SU-DHL-6 (cell line): ENCODE results near the gene CCDC88A.

Source experiments
- H2AFZ ChIP-seq: fragments of 200-600 bp; sonication (generic); 2 replicates; pipeline ENCODE4 v1.6.1; 2014; ENCODE audit warnings: low read depth, mild to moderate bottlenecking, moderate library complexity, mixed read lengths, antibody characterized with exemption, low read length; ENCODE audit not compliant: severe bottlenecking
- H3F3A ChIP-seq: fragments of 200-600 bp; shearing (Covaris generic); 2 replicates; pipeline ENCODE4 v1.6.0; 2016; ENCODE audit warnings: antibody characterized with exemption, mild to moderate bottlenecking; ENCODE audit not compliant: insufficient read depth
- H3K27ac ChIP-seq: fragments of 200-600 bp; sonication (generic); 2 replicates; pipeline ENCODE4 v1.5.1; 2016; ENCODE audit warnings: low read depth, mild to moderate bottlenecking, low read length, moderate library complexity, mixed read lengths
- H3K27me3 ChIP-seq: fragments of 200-600 bp; sonication (generic), shearing (Covaris generic); 2 replicates; pipeline ENCODE4 v1.6.0; 2014; ENCODE audit warnings: mild to moderate bottlenecking, low read length
- H3K36me3 ChIP-seq: fragments of 200-600 bp; sonication (generic); 2 replicates; pipeline ENCODE4 v1.6.1; 2014; ENCODE audit warnings: mild to moderate bottlenecking, low read length, mixed read lengths
- H3K4me2 ChIP-seq: fragments of 300-600, 200-600 bp; shearing (Covaris generic), sonication (generic); 2 replicates; pipeline ENCODE4 v1.6.0; 2014; ENCODE audit warnings: low read length, low read depth, mild to moderate bottlenecking; ENCODE audit not compliant: poor library complexity, severe bottlenecking
- H3K4me3 ChIP-seq: fragments of 200-600 bp; sonication (generic); 2 replicates; pipeline ENCODE4 v1.5.1; 2014; ENCODE audit warnings: antibody characterized with exemption, low read length, mild to moderate bottlenecking, mixed read lengths; ENCODE audit not compliant: insufficient read depth, poor library complexity, severe bottlenecking
- H3K79me2 ChIP-seq: fragments of 200-600 bp; sonication (generic); 2 replicates; pipeline ENCODE4 v1.6.1; 2014; ENCODE audit warnings: mild to moderate bottlenecking, low read length, moderate library complexity; ENCODE audit not compliant: insufficient read depth
- H3K9ac ChIP-seq: fragments of 200-600 bp; sonication (generic); 2 replicates; pipeline ENCODE4 v1.7.0; 2014; ENCODE audit warnings: mild to moderate bottlenecking, low read length
- H3K9me2 ChIP-seq: fragments of 200-600 bp; sonication (generic); replicated peaks from 2 replicates; pipeline ENCODE4 v1.6.1; 2014; ENCODE audit warnings: low read length; ENCODE audit not compliant: insufficient read depth
- H3K9me3 ChIP-seq: fragments of 200-600 bp; sonication (generic); 2 replicates; pipeline ENCODE4 v1.6.1; 2014; ENCODE audit warnings: low read length, mixed read lengths; ENCODE audit not compliant: insufficient read depth
- H4K20me1 ChIP-seq: fragments of 200-600 bp; sonication (generic); 2 replicates; pipeline ENCODE4 v1.6.1; 2014; ENCODE audit warnings: low read depth, mild to moderate bottlenecking, antibody characterized with exemption, low read length, moderate library complexity, mixed read lengths
- CTCF ChIP-seq: fragments of 200-600 bp; sonication (generic); IDR thresholded peaks from one replicate; pipeline ENCODE4 v1.5.1; 2017; ENCODE audit warnings: antibody characterized with exemption, mild to moderate bottlenecking, low read length, moderate library complexity; ENCODE audit not compliant: insufficient read depth, poor library complexity, severe bottlenecking
- EZH2phosphoT487 ChIP-seq: fragments of 200-600 bp; sonication (generic), shearing (Covaris generic); conservative IDR thresholded peaks from 2 replicates; pipeline ENCODE4 v1.6.1; 2018; ENCODE audit warnings: mild to moderate bottlenecking, antibody characterized with exemption, low read length, moderate library complexity, mixed read lengths

The CCDC88A gene

GRCh38 chr2:55431982-55432627 lies 12.4 kb upstream of the CCDC88A start:
- H3F3A ChIP-seq: no peaks in the 10 kb centered on the region
- H2AFZ ChIP-seq: peak overlapping the region; percentile 36
- H3K27me3 ChIP-seq: no peaks in the 10 kb centered on the region
- no peak overlapping the region for H3K9ac ChIP-seq
- no peaks in the 10 kb centered on the region for H3K79me2 ChIP-seq
- H3K36me3 ChIP-seq: no peaks in the 10 kb centered on the region
- H3K4me2 ChIP-seq: no peak overlapping the region
- TF ChIP-seq CTCF (peak; percentile 69), EZH2phosphoT487 (no peak)
- no peaks in the 10 kb centered on the region for H3K9me3 ChIP-seq
- no peaks in the 10 kb centered on the region for H4K20me1 ChIP-seq
- H3K4me3 ChIP-seq: no peak overlapping the region
- no peak overlapping the region for H3K27ac ChIP-seq
- no peaks in the 10 kb centered on the region for H3K9me2 ChIP-seq

- Histone ChIP-seq H2AFZ (no peak overlapping the region), H3K4me2 (no peak overlapping the region), H3K9ac (no peak overlapping the region), H3K79me2 (no peaks in the 10 kb centered on the region), H3K36me3 (no peaks in the 10 kb centered on the region), H3K27ac (no peak overlapping the region), H4K20me1 (no peaks in the 10 kb centered on the region), H3K9me3 (no peaks in the 10 kb centered on the region), H3K27me3 (no peaks in the 10 kb centered on the region), H3F3A (no peaks in the 10 kb centered on the region), H3K9me2 (no peaks in the 10 kb centered on the region), H3K4me3 (no peak overlapping the region)
- no peak for TF ChIP-seq CTCF
Observed at GRCh38 chr2:55430211-55430975, 10.7 kb upstream of the CCDC88A start.

GRCh38 chr2:55428258-55428657 lies 8.6 kb upstream of the CCDC88A start:
- no peaks in the 10 kb centered on the region for H3K9me2 ChIP-seq
- H3K4me3 ChIP-seq: no peak overlapping the region
- H4K20me1 ChIP-seq: no peaks in the 10 kb centered on the region
- H3K79me2 ChIP-seq: no peaks in the 10 kb centered on the region
- TF ChIP-seq CTCF: no peak
- TF ChIP-seq EZH2phosphoT487: no peak
- no peak overlapping the region for H3K27ac ChIP-seq
- no peaks in the 10 kb centered on the region for H3K36me3 ChIP-seq
- no peaks in the 10 kb centered on the region for H3F3A ChIP-seq
- no peak overlapping the region for H2AFZ ChIP-seq
- no peaks in the 10 kb centered on the region for H3K27me3 ChIP-seq
- H3K4me2 ChIP-seq: no peak overlapping the region
- no peaks in the 10 kb centered on the region for H3K9me3 ChIP-seq
- no peak overlapping the region for H3K9ac ChIP-seq
